Ishikawa (cell line): ENCODE measurements around the gene NUP214.

ENCODE experiments used
- CEBPB ChIP-seq: IDR thresholded peaks from 2 replicates; pipeline ENCODE4 v1.6.1; 2012
- EP300 ChIP-seq: IDR thresholded peaks from 2 replicates; pipeline ENCODE4 v1.6.1; 2012; ENCODE audit warnings: borderline replicate concordance
- MAX ChIP-seq: IDR thresholded peaks from 2 replicates; pipeline ENCODE4 v1.6.1; 2012
- RAD21 ChIP-seq: IDR thresholded peaks from 2 replicates; pipeline ENCODE4 v1.6.1; 2012; ENCODE audit warnings: low read depth
- TAF1 ChIP-seq: IDR thresholded peaks from 2 replicates; pipeline ENCODE4 v1.6.1; 2012; ENCODE audit warnings: low read depth, mild to moderate bottlenecking
- TCF12 ChIP-seq: IDR thresholded peaks from 2 replicates; pipeline ENCODE4 v1.6.1; 2012; ENCODE audit warnings: low read depth
- TEAD4 ChIP-seq: IDR thresholded peaks from 2 replicates; pipeline ENCODE4 v1.6.1; 2012
- USF1 ChIP-seq: IDR thresholded peaks from 2 replicates; pipeline ENCODE4 v1.6.1; 2012

- no peak for TF ChIP-seq USF1
- no peak for TF ChIP-seq RAD21
- no peak for TF ChIP-seq CEBPB
- TF ChIP-seq EP300: no peak
- no peak for TF ChIP-seq TCF12
- TF ChIP-seq MAX: no peak
- no peak for TF ChIP-seq TEAD4
- no peak for TF ChIP-seq TAF1
Observed at GRCh38 chr9:131129183-131129582, 3.8 kb downstream of the NUP214 start.
